IMR-90 (cell line): ENCODE measurements around the gene LRRTM4. TPM values are rescaled to one million over a fixed set of nuclear protein-coding genes. Genes with fewer than 3 reads are reported as not detected.

ENCODE experiments used
- ATAC-seq: fragments of 200-7000 bp; cut with Tn5 transposase; 2 replicates; pipeline ENCODE4 v1.9.1; 2020; ENCODE audit warnings: low read depth, mild to moderate bottlenecking, moderate library complexity
- BruUV-seq: library from RNA; stranded (reverse); fragments of 400-500 nt; replicated peaks from 2 replicates; lab custom pipeline; 2021; lab: Mats Ljungman, UMichigan
- CTCF ChIA-PET: fragments of 300-600 bp; formaldehyde crosslinking; extraction: SDS; loops from one replicate; lab custom pipeline; 2021; ENCODE audit warnings: antibody characterized with exemption; lab: Yijun Ruan, JAX
- POLR2A ChIA-PET: fragments of 300-600 bp; sonication (Branson Sonifier 250); formaldehyde crosslinking; loops from one replicate; lab custom pipeline; 2022; ENCODE audit warnings: antibody characterized with exemption; ENCODE audit not compliant: unreplicated experiment; lab: Charles Lee
- DNase-seq: peaks from one replicate; pipeline ENCODE4 v3.0.0; 2013
- H2AFZ ChIP-seq: replicated peaks from 2 replicates; pipeline ENCODE3; 2013; ENCODE audit warnings: low read length, mild to moderate bottlenecking; ENCODE audit not compliant: poor library complexity
- H2AK5ac ChIP-seq: 2 replicates; pipeline ENCODE4 v1.6.1; 2013; ENCODE audit warnings: low read depth, low read length, inconsistent platforms
- H2AK9ac ChIP-seq: replicated peaks from 2 replicates; pipeline ENCODE3; 2013; ENCODE audit warnings: mild to moderate bottlenecking, low read depth, low read length, moderate library complexity; ENCODE audit not compliant: poor library complexity
- H2BK120ac ChIP-seq: 2 replicates; pipeline ENCODE4 v1.6.1; 2013; ENCODE audit warnings: low read depth, low read length, inconsistent platforms
- H2BK15ac ChIP-seq: 3 replicates; pipeline ENCODE4 v1.6.1; 2013; ENCODE audit warnings: low read depth, low read length, inconsistent platforms
- H2BK20ac ChIP-seq: 2 replicates; pipeline ENCODE4 v1.6.1; 2013; ENCODE audit warnings: low read depth, mild to moderate bottlenecking, inconsistent platforms, low read length, moderate library complexity
- H2BK5ac ChIP-seq: 2 replicates; pipeline ENCODE4 v1.6.1; 2013; ENCODE audit warnings: mild to moderate bottlenecking, low read depth, low read length, inconsistent platforms; ENCODE audit not compliant: poor library complexity, severe bottlenecking
- H3K14ac ChIP-seq: replicated peaks from 2 replicates; pipeline ENCODE4 v1.6.1; 2013; ENCODE audit warnings: low read depth, low read length, inconsistent platforms
- H3K18ac ChIP-seq: 2 replicates; pipeline ENCODE4 v1.6.1; 2013; ENCODE audit warnings: low read depth, low read length, control low read depth
- H3K23ac ChIP-seq: 2 replicates; pipeline ENCODE4 v1.6.1; 2013; ENCODE audit warnings: low read depth, low read length, inconsistent platforms
- H3K27ac ChIP-seq: 2 replicates; pipeline ENCODE4 v1.5.1; 2013; ENCODE audit warnings: mild to moderate bottlenecking, control low read depth, low read length; ENCODE audit not compliant: insufficient read depth
- H3K27me3 ChIP-seq: 2 replicates; pipeline ENCODE4 v1.6.1; 2013; ENCODE audit warnings: low read length; ENCODE audit not compliant: control insufficient read depth, insufficient read depth
- H3K36me3 ChIP-seq: 2 replicates; pipeline ENCODE4 v1.6.1; 2013; ENCODE audit warnings: low read length, mixed read lengths; ENCODE audit not compliant: control insufficient read depth, insufficient read depth
- H3K4ac ChIP-seq: 2 replicates; pipeline ENCODE4 v1.6.1; 2013; ENCODE audit warnings: low read depth, low read length, inconsistent platforms
- H3K4me1 ChIP-seq: 2 replicates; pipeline ENCODE4 v1.6.1; 2013; ENCODE audit warnings: low read length, mixed read lengths; ENCODE audit not compliant: control insufficient read depth, insufficient read depth
- H3K4me2 ChIP-seq: 2 replicates; pipeline ENCODE4 v1.6.1; 2013; ENCODE audit warnings: low read depth, mild to moderate bottlenecking, control low read depth, low read length, moderate library complexity
- H3K4me3 ChIP-seq: 2 replicates; pipeline ENCODE4 v1.5.1; 2013; ENCODE audit warnings: low read depth, mild to moderate bottlenecking, control low read depth, low read length, moderate library complexity; ENCODE audit not compliant: insufficient read depth
- H3K56ac ChIP-seq: 2 replicates; pipeline ENCODE4 v1.6.1; 2013; ENCODE audit warnings: low read length, inconsistent platforms; ENCODE audit not compliant: insufficient read depth; ENCODE audit errors: extremely low read depth
- H3K79me1 ChIP-seq, 2 experiments: 2 replicates each; pipeline ENCODE4 v1.6.1; 2013; ENCODE audit warnings: low read length in 2 of 2, inconsistent platforms in 1 of 2, low read depth in 1 of 2
- H3K9ac ChIP-seq: 2 replicates; pipeline ENCODE4 v1.6.1; 2013; ENCODE audit warnings: low read depth, low read length, control low read depth
- H3K9me1 ChIP-seq: 2 replicates; pipeline ENCODE4 v1.6.1; 2013; ENCODE audit warnings: low read length, inconsistent platforms; ENCODE audit not compliant: insufficient read depth
- H3K9me3 ChIP-seq: 2 replicates; pipeline ENCODE4 v1.6.1; 2013; ENCODE audit warnings: low read length; ENCODE audit not compliant: control insufficient read depth, insufficient read depth
- H4K20me1 ChIP-seq: 2 replicates; pipeline ENCODE4 v1.6.1; 2013; ENCODE audit warnings: low read length, inconsistent platforms; ENCODE audit not compliant: insufficient read depth
- H4K5ac ChIP-seq: 2 replicates; pipeline ENCODE4 v1.6.1; 2013; ENCODE audit warnings: mild to moderate bottlenecking, low read depth, low read length, control low read depth
- H4K8ac ChIP-seq, 2 experiments: 2 replicates each; pipeline ENCODE4 v1.6.1; 2013; ENCODE audit warnings: low read depth in 2 of 2, low read length in 2 of 2, control low read depth in 1 of 2, inconsistent platforms in 1 of 2
- H4K91ac ChIP-seq: 2 replicates; pipeline ENCODE4 v1.6.1; 2013; ENCODE audit warnings: low read depth, low read length, inconsistent platforms; ENCODE audit not compliant: insufficient read depth
- CTCF ChIP-seq: conservative IDR thresholded peaks from 2 replicates; pipeline ENCODE4 v1.5.1; 2012; ENCODE audit warnings: mild to moderate bottlenecking, low read depth, low read length, improper control_type of control experiment
- FOS ChIP-seq: fragments of 150-350 bp; IDR thresholded peaks from 2 replicates; pipeline ENCODE4 v1.6.1; 2016; ENCODE audit warnings: low read depth, low read length
- MAFK ChIP-seq: IDR thresholded peaks from 2 replicates; pipeline ENCODE4 v1.6.1; 2012; ENCODE audit warnings: low read depth, low read length, improper control_type of control experiment
- NFE2L2 ChIP-seq: fragments of 150-350 bp; IDR thresholded peaks from 2 replicates; pipeline ENCODE4 v1.6.1; 2016; ENCODE audit warnings: low read depth, mild to moderate bottlenecking, low read length
- RCOR1 ChIP-seq: IDR thresholded peaks from 2 replicates; pipeline ENCODE4 v1.6.1; 2012; ENCODE audit warnings: mild to moderate bottlenecking, low read length, improper control_type of control experiment; ENCODE audit not compliant: insufficient replicate concordance
- SMC3 ChIP-seq: fragments of 150-350 bp; IDR thresholded peaks from 2 replicates; pipeline ENCODE4 v1.6.1; 2016; ENCODE audit warnings: low read depth, mild to moderate bottlenecking, antibody characterized with exemption, low read length, moderate library complexity
- WGBS, 2 experiments: methylation state at CpG; one replicate each; pipeline versions ENCODE4 v1.1.5 to v1.1.7; 2013; ENCODE audit warnings: missing lambda C conversion rate in 2 of 2; ENCODE audit not compliant: insufficient read length in 1 of 2; ENCODE audit errors: extremely low coverage in 2 of 2; 5-methylcytosine and 5-hydroxymethylcytosine counted together
- dilution Hi-C: fragments of 300-500 bp; cut with HindIII; formaldehyde crosslinking; loops from one replicate; pipeline ENCODE4 v1.14.3; 2018; ENCODE audit warnings: low sequenced_read_pairs; ENCODE audit not compliant: unreplicated experiment
- in situ Hi-C: fragments of 300-500 bp; cut with MboI; formaldehyde crosslinking; loops from 3 replicates; pipeline ENCODE4 v1.14.3; 2019; ENCODE audit warnings: low sequenced_read_pairs, inconsistent platforms, mixed read lengths
- intact Hi-C: fragments of 100-400 bp; cut with micrococcal nuclease; formaldehyde crosslinking; loops from 2 replicates; pipeline ENCODE4 v1.10.0; 2022
- polyA plus RNA-seq, 3 experiments: library from polyadenylated mRNA; depleted of rRNA; stranded (reverse); fragments of >200 nt; gene quantifications; 2 replicates each; pipeline ENCODE4 v1.2.3, GENCODE V29; 2012; ENCODE audit warnings: low replicate concordance in 1 of 3
- total RNA-seq: library from RNA; depleted of rRNA; stranded (reverse); fragments of >200 nt; gene quantifications from 2 replicates; pipeline ENCODE4 v1.2.3, GENCODE V29; 2012

The LRRTM4 gene
- total and polyA plus RNA-seq, 2 of the 4 experiments (the other 2 are of a cell fraction) = not detected

DNA sequence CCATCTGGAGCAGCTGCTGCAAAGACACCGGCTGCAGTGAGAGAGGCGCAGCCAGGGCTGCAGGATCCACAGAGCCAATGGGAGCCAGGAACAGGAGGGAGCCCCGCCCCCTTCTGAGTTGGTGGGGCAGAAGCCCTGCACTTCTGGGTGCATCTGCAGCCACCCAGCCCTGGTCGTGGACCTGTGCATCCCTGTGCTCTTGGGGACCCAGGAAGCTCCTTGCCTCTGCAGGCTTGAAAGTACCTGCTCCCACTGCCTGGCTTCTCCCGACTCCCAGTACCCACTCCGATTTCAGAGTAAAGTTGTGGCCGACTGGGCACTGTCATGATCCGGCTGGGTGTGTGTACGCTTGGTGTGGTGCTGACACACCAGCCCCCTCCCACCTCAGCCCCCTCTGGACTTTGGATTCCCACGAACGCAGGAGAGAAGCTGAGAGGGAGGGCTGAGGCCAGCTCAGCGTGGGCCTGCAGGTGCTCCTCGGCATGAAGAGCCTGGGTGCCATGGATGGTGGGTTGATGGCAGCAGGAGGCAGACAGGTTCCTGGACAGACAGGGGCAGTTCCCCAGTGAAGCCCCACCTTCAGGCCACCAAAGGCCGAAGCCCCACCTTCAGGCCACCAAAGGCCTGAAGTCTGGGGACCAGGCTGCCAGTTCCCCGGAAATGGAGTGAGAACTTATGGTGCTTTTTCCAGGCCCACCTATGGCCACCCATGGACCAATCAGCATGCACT lies 34.9 kb downstream of the LRRTM4 start:
- Histone ChIP-seq H3K9ac (no peak overlapping the region), H3K18ac (no peak overlapping the region), H2AK9ac (no peak overlapping the region), H3K14ac (no peak overlapping the region), H2BK20ac (no peak overlapping the region), H2AK5ac (no peak overlapping the region), H2BK120ac (no peak overlapping the region), H2BK15ac (no peak overlapping the region), H3K4me3 (no peak overlapping the region), H2BK5ac (no peak overlapping the region), H3K27ac (no peak overlapping the region), H3K23ac (no peak overlapping the region), H4K20me1 (no peaks in the 10 kb centered on the region), H3K9me3 (peaks cover 4% of the 10 kb centered on the region), H3K4me2 (no peak overlapping the region), H3K9me1 (no peaks in the 10 kb centered on the region), H3K36me3 (no peaks in the 10 kb centered on the region), H3K79me1 (no peaks in the 10 kb centered on the region), H3K56ac (no peak overlapping the region), H3K4ac (no peak overlapping the region), H4K91ac (no peak overlapping the region), H4K8ac (no peak overlapping the region), H2AFZ (no peak overlapping the region), H3K27me3 (no peaks in the 10 kb centered on the region), H4K5ac (no peak overlapping the region), H3K4me1 (no peaks in the 10 kb centered on the region)
- POLR2A ChIA-PET = no interaction called here
- BruUV-seq = no TSS peak
- WGBS, 2 experiments = 40% methylated on average over 1 of the region's 15 CpGs; no CpG with 5 or more reads in 1 of the 2 experiments
- in situ Hi-C loops (no loop called here), dilution Hi-C loops (no loop called here), intact Hi-C loops (no loop called here)
- TF ChIP-seq SMC3 (no peak), NFE2L2 (no peak), RCOR1 (no peak), FOS (no peak), MAFK (no peak), CTCF (no peak)
- CTCF ChIA-PET = no interaction called here
- no peak for DNase-seq
- ATAC-seq = no peak
